ENCODE data around the gene CTPS1. TPM values are rescaled to one million over a fixed set of nuclear protein-coding genes. Genes with fewer than 3 reads are reported as not detected.

The CTPS1 gene
- total RNA-seq, 2 donors from 2014 or later, result 14.1 to 25.5 TPM

- Histone ChIP-seq H3K9ac (ENCODE audit: low read depth in 2 of 2, low read length in 2 of 2) (peak overlapping the region in 1 of 2 donors; percentile 39), H3K9me3 (no peaks in the 10 kb centered on the region), H3K4me1 (no peaks in the 10 kb centered on the region), H3K27ac (peak overlapping the region; percentile 57), H3K4me3 (no peak overlapping the region), H3K27me3 (no peaks in the 10 kb centered on the region), H3K36me3 (no peaks in the 10 kb centered on the region)
- intact Hi-C loops (cut with DNase I), result no loop called here
- TF ChIP-seq, protein P1, sequence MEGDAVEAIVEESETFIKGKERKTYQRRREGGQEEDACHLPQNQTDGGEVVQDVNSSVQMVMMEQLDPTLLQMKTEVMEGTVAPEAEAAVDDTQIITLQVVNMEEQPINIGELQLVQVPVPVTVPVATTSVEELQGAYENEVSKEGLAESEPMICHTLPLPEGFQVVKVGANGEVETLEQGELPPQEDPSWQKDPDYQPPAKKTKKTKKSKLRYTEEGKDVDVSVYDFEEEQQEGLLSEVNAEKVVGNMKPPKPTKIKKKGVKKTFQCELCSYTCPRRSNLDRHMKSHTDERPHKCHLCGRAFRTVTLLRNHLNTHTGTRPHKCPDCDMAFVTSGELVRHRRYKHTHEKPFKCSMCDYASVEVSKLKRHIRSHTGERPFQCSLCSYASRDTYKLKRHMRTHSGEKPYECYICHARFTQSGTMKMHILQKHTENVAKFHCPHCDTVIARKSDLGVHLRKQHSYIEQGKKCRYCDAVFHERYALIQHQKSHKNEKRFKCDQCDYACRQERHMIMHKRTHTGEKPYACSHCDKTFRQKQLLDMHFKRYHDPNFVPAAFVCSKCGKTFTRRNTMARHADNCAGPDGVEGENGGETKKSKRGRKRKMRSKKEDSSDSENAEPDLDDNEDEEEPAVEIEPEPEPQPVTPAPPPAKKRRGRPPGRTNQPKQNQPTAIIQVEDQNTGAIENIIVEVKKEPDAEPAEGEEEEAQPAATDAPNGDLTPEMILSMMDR (IDR thresholded peaks at IDR 0.05), result no peak
- peak; percentile 68 for DNase-seq
Measured at GRCh38 chr1:41045740-41046139, 66.2 kb downstream of the CTPS1 start.

GRCh38 chr1:41046347-41046775 lies 66.9 kb downstream of the CTPS1 start:
- no peaks in the 10 kb centered on the region for H3K4me1 ChIP-seq
- no peaks in the 10 kb centered on the region for H3K36me3 ChIP-seq
- H3K4me3 ChIP-seq, result no peak overlapping the region
- peak overlapping the region; percentile 57 for H3K27ac ChIP-seq
- no peaks in the 10 kb centered on the region for H3K27me3 ChIP-seq
- TF ChIP-seq, protein P1 (IDR thresholded peaks at IDR 0.05), result no peak
- DNase-seq, result peak; percentile 68
- intact Hi-C loops (cut with DNase I), result no loop called here
- no peaks in the 10 kb centered on the region for H3K9me3 ChIP-seq
- peak overlapping the region in 1 of 2 donors; percentile 13 for H3K9ac ChIP-seq (ENCODE audit: low read depth in 2 of 2, low read length in 2 of 2)

DNA sequence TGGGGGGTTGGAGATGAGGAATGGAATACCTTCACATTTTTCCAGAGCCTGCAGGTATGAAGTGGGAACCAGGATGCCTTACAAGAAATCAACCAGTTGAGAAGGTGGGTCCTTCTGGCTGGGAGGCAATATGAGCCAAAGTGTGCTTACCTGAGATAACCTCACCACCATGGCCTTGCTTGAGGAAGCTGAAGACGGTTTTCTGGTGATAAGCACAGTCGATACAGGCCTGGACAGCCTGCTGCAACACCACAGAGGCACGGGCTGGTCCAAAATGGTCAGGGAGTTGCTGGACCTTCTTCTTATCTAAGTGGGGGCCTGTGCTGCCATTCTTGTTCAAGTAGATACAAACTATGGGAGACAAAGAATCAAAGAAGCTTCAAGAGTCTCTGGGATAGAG lies 69.0 kb downstream of the CTPS1 start:
- intact Hi-C loops (cut with DNase I), result no loop called here
- TF ChIP-seq, protein P1 (IDR thresholded peaks at IDR 0.05), result no peak
- H3K4me3 ChIP-seq, result no peak overlapping the region

DNA sequence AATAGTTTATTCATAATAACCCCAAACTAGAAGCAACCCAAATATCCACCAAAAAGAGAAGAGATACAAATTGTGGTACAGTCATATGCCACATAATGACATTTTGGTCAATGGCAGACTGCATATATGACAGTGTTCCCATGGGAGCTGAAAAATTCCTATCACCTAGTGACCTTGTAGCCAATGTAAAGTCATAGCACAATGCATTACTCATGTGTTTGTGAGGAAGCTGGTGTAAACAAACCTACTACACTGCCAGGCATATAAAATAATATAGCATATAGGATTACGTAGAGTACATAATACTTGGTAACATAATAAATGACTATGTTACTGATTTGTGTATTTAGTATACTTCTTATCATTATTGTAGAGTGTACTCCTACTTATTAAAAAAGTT lies 71.5 kb downstream of the CTPS1 start:
- no peak overlapping the region for H3K9ac ChIP-seq (ENCODE audit: low read depth in 2 of 2, low read length in 2 of 2)
- DNase-seq, result no peak
- H3K27me3 ChIP-seq, result no peaks in the 10 kb centered on the region
- H3K9me3 ChIP-seq, result no peaks in the 10 kb centered on the region
- no peaks in the 10 kb centered on the region for H3K4me1 ChIP-seq
- intact Hi-C loops (cut with DNase I), result no loop called here
- TF ChIP-seq, protein P1 (IDR thresholded peaks at IDR 0.05), result no peak
- H3K4me3 ChIP-seq, result no peak overlapping the region
- no peak overlapping the region for H3K27ac ChIP-seq
- no peaks in the 10 kb centered on the region for H3K36me3 ChIP-seq

More for the DNA sequence above, 69.0 kb downstream of the CTPS1 start:
- H3K9ac ChIP-seq (ENCODE audit: low read depth in 2 of 2, low read length in 2 of 2), result no peak overlapping the region
- H3K9me3 ChIP-seq, result no peaks in the 10 kb centered on the region
- H3K4me1 ChIP-seq, result no peaks in the 10 kb centered on the region
- no peak for DNase-seq
- H3K27me3 ChIP-seq, result no peaks in the 10 kb centered on the region
- no peaks in the 10 kb centered on the region for H3K36me3 ChIP-seq
- no peak overlapping the region for H3K27ac ChIP-seq

GRCh38 chr1:41053316-41053715 lies 73.8 kb downstream of the CTPS1 start:
- Histone ChIP-seq H3K4me1 (no peaks in the 10 kb centered on the region), H3K9ac (ENCODE audit: low read depth in 2 of 2, low read length in 2 of 2) (no peak overlapping the region), H3K36me3 (no peaks in the 10 kb centered on the region), H3K27me3 (no peaks in the 10 kb centered on the region), H3K4me3 (no peak overlapping the region), H3K9me3 (no peaks in the 10 kb centered on the region), H3K27ac (no peak overlapping the region)
- DNase-seq, result no peak
- intact Hi-C loops (cut with DNase I), result no loop called here
- TF ChIP-seq, protein P1 (IDR thresholded peaks at IDR 0.05), result no peak

Data from colonic mucosa (tissue), 4 donors.